ENCODE data around the gene MX1.

- TF ChIP-seq CTCF (IDR thresholded peaks at IDR 0.05) (no peak), POLR2A (IDR thresholded peaks at IDR 0.05) (no peak)
These were observed 82.5 kb downstream of the MX1 start for GRCh38 chr21:41508415-41509144.

Data from adrenal gland (tissue), 5 donors.